ENCODE data around the gene DOCK6. TPM values are rescaled to one million over a fixed set of nuclear protein-coding genes. Genes with fewer than 3 reads are reported as not detected.
A peak's percentile ranks its signal among the peaks of the same experiment; 100 is the strongest.

Gene DOCK6, protein sequence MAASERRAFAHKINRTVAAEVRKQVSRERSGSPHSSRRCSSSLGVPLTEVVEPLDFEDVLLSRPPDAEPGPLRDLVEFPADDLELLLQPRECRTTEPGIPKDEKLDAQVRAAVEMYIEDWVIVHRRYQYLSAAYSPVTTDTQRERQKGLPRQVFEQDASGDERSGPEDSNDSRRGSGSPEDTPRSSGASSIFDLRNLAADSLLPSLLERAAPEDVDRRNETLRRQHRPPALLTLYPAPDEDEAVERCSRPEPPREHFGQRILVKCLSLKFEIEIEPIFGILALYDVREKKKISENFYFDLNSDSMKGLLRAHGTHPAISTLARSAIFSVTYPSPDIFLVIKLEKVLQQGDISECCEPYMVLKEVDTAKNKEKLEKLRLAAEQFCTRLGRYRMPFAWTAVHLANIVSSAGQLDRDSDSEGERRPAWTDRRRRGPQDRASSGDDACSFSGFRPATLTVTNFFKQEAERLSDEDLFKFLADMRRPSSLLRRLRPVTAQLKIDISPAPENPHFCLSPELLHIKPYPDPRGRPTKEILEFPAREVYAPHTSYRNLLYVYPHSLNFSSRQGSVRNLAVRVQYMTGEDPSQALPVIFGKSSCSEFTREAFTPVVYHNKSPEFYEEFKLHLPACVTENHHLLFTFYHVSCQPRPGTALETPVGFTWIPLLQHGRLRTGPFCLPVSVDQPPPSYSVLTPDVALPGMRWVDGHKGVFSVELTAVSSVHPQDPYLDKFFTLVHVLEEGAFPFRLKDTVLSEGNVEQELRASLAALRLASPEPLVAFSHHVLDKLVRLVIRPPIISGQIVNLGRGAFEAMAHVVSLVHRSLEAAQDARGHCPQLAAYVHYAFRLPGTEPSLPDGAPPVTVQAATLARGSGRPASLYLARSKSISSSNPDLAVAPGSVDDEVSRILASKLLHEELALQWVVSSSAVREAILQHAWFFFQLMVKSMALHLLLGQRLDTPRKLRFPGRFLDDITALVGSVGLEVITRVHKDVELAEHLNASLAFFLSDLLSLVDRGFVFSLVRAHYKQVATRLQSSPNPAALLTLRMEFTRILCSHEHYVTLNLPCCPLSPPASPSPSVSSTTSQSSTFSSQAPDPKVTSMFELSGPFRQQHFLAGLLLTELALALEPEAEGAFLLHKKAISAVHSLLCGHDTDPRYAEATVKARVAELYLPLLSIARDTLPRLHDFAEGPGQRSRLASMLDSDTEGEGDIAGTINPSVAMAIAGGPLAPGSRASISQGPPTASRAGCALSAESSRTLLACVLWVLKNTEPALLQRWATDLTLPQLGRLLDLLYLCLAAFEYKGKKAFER (N-terminal part only)
- total RNA-seq (10.5 and 17.7 TPM in 2 replicates), polyA plus RNA-seq (6.9 and 10.0 TPM in 2 replicates), polyA minus RNA-seq (ENCODE audit: low replicate concordance) (30.9 and 34.4 TPM in 2 replicates)
- 17.6 and 27.7 TPM in 2 replicates for polyA plus RNA-seq (2012)

GRCh38 chr19:11261971-11262839 lies at the start of gene DOCK6:
DOCK6 (minus strand) TSS chr19:11262524; CDS start chr19:11262440, 84 bp downstream.
- DNase-seq (ENCODE audit: low read depth in 2 of 2), result no peak
- Histone ChIP-seq H3K9me3 (ENCODE audit: control insufficient read depth, insufficient read depth, low read depth, low read length) (no peaks in the 10 kb centered on the region), H3K4me1 (ENCODE audit: control insufficient read depth, extremely low read depth, insufficient read depth, low read length) (peaks cover 4% of the 10 kb centered on the region), H3K4me3 (replicated peaks in 1 of 4; ENCODE audit: control extremely low read depth in 1 of 4, insufficient read depth in 1 of 4, low read depth in 3 of 4, low read length in 4 of 4) (peak within 1 kb of the TSS; percentile 44 to 77 (median 52)), H3K27me3 (ENCODE audit: control insufficient read depth, insufficient read depth, low read length) (no peaks in the 10 kb centered on the region), H3K9ac (ENCODE audit: insufficient read depth, low read length) (peak within 1 kb of the TSS; percentile 69), H3K79me2 (ENCODE audit: control insufficient read depth, insufficient read depth, low read length) (no peaks in the 10 kb centered on the region), H2AFZ (ENCODE audit: low read length) (peak within 1 kb of the TSS; percentile 46), H3K4me2 (ENCODE audit: extremely low read depth, insufficient read depth, low read length) (peak within 1 kb of the TSS; percentile 75), H3K36me3 (ENCODE audit: control insufficient read depth, insufficient read depth, low read length) (no peaks in the 10 kb centered on the region), H3K27ac (ENCODE audit: insufficient read depth, low read length) (no peak within 1 kb of the TSS), H4K20me1 (ENCODE audit: control insufficient read depth, extremely low read depth, insufficient read depth, low read length) (no peaks in the 10 kb centered on the region)
- no peak for TF ChIP-seq EZH2 (IDR thresholded peaks at IDR 0.05; ENCODE audit: low read length, missing control alignments)
- TF ChIP-seq, protein P1, sequence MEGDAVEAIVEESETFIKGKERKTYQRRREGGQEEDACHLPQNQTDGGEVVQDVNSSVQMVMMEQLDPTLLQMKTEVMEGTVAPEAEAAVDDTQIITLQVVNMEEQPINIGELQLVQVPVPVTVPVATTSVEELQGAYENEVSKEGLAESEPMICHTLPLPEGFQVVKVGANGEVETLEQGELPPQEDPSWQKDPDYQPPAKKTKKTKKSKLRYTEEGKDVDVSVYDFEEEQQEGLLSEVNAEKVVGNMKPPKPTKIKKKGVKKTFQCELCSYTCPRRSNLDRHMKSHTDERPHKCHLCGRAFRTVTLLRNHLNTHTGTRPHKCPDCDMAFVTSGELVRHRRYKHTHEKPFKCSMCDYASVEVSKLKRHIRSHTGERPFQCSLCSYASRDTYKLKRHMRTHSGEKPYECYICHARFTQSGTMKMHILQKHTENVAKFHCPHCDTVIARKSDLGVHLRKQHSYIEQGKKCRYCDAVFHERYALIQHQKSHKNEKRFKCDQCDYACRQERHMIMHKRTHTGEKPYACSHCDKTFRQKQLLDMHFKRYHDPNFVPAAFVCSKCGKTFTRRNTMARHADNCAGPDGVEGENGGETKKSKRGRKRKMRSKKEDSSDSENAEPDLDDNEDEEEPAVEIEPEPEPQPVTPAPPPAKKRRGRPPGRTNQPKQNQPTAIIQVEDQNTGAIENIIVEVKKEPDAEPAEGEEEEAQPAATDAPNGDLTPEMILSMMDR (conservative IDR thresholded peaks at IDR 0.05 in 1 of 2, IDR thresholded peaks at IDR 0.05 in 1 of 2; ENCODE audit: low read depth in 1 of 2, low read length in 2 of 2), result peak in 1 of 2 donors; percentile 38

DNA sequence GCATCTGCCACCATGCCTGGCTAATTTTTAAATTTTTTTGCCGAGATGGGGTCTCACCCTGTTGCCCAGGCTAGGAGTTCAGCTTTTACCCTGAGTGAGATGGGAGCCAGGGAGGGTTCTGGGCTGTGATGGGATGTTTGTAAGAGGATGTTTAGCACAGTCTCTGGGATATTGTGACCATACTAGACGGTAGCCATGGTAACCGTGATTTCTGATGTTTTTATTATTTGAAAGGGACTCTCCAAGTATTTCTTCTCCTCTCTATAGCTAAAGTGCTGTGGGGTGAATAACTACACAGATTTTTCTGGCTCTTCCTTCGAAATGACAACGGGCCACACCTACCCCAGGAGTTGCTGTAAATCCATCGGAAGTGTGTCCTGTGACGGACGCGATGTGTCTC lies 44.0 kb upstream of the DOCK6 start:
- Histone ChIP-seq H3K9me3 (ENCODE audit: control insufficient read depth, insufficient read depth, low read depth, low read length) (no peaks in the 10 kb centered on the region), H3K27ac (ENCODE audit: insufficient read depth, low read length) (no peak overlapping the region), H4K20me1 (ENCODE audit: control insufficient read depth, extremely low read depth, insufficient read depth, low read length) (no peaks in the 10 kb centered on the region), H3K9ac (ENCODE audit: insufficient read depth, low read length) (no peak overlapping the region), H3K4me2 (ENCODE audit: extremely low read depth, insufficient read depth, low read length) (no peak overlapping the region), H2AFZ (ENCODE audit: low read length) (no peak overlapping the region), H3K27me3 (ENCODE audit: control insufficient read depth, insufficient read depth, low read length) (peaks cover 3% of the 10 kb centered on the region), H3K79me2 (ENCODE audit: control insufficient read depth, insufficient read depth, low read length) (no peaks in the 10 kb centered on the region), H3K4me1 (ENCODE audit: control insufficient read depth, extremely low read depth, insufficient read depth, low read length) (no peaks in the 10 kb centered on the region), H3K36me3 (ENCODE audit: control insufficient read depth, insufficient read depth, low read length) (no peaks in the 10 kb centered on the region), H3K4me3 (replicated peaks in 1 of 4; ENCODE audit: control extremely low read depth in 1 of 4, insufficient read depth in 1 of 4, low read depth in 3 of 4, low read length in 4 of 4) (no peak overlapping the region)
- no peak for DNase-seq (ENCODE audit: low read depth in 2 of 2)
- no peak for TF ChIP-seq EZH2 (IDR thresholded peaks at IDR 0.05; ENCODE audit: low read length, missing control alignments)
- TF ChIP-seq, protein P1 (conservative IDR thresholded peaks at IDR 0.05 in 1 of 2, IDR thresholded peaks at IDR 0.05 in 1 of 2; ENCODE audit: low read depth in 1 of 2, low read length in 2 of 2), result no peak
